NCI-H774 (cell line): ENCODE results near the gene PEAR1.

Experiments
- DNase-seq: peaks from one replicate; lab custom pipeline; 2025; lab: John Stamatoyannopoulos, UW

PEAR1 gene

GRCh38 chr1:156893048-156893953, at the start of gene PEAR1:
Gene PEAR1, plus strand, starts transcription at chr1:156893718. Its CDS starts 10,209 bp downstream, at chr1:156903927.
- no peak for DNase-seq

GRCh38 chr1:156844102-156844501, 49.4 kb upstream of the PEAR1 start:
- no peak for DNase-seq

GRCh38 chr1:156844638-156845037, 48.9 kb upstream of the PEAR1 start:
- no peak for DNase-seq

GRCh38 chr1:156845055-156845952, 48.2 kb upstream of the PEAR1 start:
- DNase-seq, result no peak

GRCh38 chr1:156845953-156846545, 47.5 kb upstream of the PEAR1 start:
- no peak for DNase-seq

- DNase-seq, result no peak
These were observed 46.9 kb upstream of the PEAR1 start for GRCh38 chr1:156846643-156847042.

- DNase-seq, result no peak
These were observed 45.7 kb upstream of the PEAR1 start for GRCh38 chr1:156847591-156848460.

GRCh38 chr1:156848461-156849150, 44.9 kb upstream of the PEAR1 start:
- DNase-seq, result no peak

GRCh38 chr1:156849151-156849496, 44.4 kb upstream of the PEAR1 start:
- DNase-seq, result no peak

GRCh38 chr1:156851779-156852417, 41.6 kb upstream of the PEAR1 start:
- DNase-seq, result peak; percentile 13

- peak; percentile 92 for DNase-seq
These were observed 41.1 kb upstream of the PEAR1 start for GRCh38 chr1:156852418-156852874.

- no peak for DNase-seq
These were observed 39.8 kb upstream of the PEAR1 start for GRCh38 chr1:156853761-156854160.

GRCh38 chr1:156854634-156855033, 38.9 kb upstream of the PEAR1 start:
- no peak for DNase-seq

- DNase-seq, result no peak
These were observed 37.2 kb upstream of the PEAR1 start for GRCh38 chr1:156856282-156856785.

GRCh38 chr1:156857532-156857931, 36.0 kb upstream of the PEAR1 start:
- DNase-seq, result no peak

GRCh38 chr1:156858555-156858956, 35.0 kb upstream of the PEAR1 start:
- DNase-seq, result no peak

GRCh38 chr1:156858959-156859522, 34.5 kb upstream of the PEAR1 start, which contains the start of gene INSRR:
Gene INSRR, minus strand, starts transcription at chr1:156859117. Its CDS starts 496 bp downstream, at chr1:156858621.
- DNase-seq, result no peak

- no peak for DNase-seq
These were observed 33.9 kb upstream of the PEAR1 start for GRCh38 chr1:156859523-156860112.

- DNase-seq, result peak; percentile 44
These were observed 33.3 kb upstream of the PEAR1 start for GRCh38 chr1:156860113-156860627.
